ENCODE measurements around the gene TSGA10IP. TPM values are rescaled to one million over a fixed set of nuclear protein-coding genes. Genes with fewer than 3 reads are reported as not detected.

TSGA10IP gene
- total RNA-seq, 2 donors from 2014 or later, result 0.97 to 5.6 TPM

DNA sequence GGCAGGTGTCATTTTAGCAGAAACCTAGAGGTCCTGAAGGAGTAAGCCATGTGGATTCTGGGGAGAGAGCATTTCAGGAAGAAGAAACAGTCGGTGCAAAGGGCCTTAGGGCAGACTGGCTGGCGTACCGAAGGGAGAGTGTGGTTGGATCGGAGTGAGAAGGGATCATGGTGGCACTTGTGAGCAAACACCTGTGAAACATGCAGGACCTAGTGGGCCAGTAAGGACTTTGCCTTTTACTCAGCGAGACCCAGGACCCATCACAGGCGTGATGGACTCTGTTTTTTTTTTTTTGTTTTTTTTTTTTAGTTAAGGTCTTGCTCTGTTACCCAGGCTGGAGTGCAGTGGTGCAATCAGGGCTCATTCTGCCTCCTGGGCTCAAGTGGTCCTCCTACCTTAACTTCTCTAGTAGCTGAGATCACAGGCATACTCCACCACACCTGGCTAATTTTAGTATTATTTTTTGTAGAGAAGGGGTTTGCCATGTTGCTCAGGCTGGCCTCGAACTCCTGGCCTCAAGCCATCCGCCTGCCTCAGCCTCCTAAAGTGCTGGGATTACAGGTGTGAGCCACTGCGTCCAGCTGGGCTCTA lies 3.5 kb upstream of the TSGA10IP start:
- Mint-ChIP-seq H3K36me3 (ENCODE audit: low read depth) (no peaks in the 10 kb centered on the region), H3K27ac (no peak overlapping the region), H3K4me1 (peaks cover 14% of the 10 kb centered on the region), H3K4me3 (no peak overlapping the region), H3K27me3 (ENCODE audit: insufficient read depth) (peaks cover 5% of the 10 kb centered on the region), H3K9me3 (no peaks in the 10 kb centered on the region)
- H3K4me3 ChIP-seq (ENCODE audit: low read length), result no peak overlapping the region
- no peak overlapping the region for H3K27ac ChIP-seq (ENCODE audit: low read depth, low read length)
- H3K9me3 ChIP-seq (ENCODE audit: control insufficient read depth, low read length), result no peaks in the 10 kb centered on the region
- no peaks in the 10 kb centered on the region for H3K27me3 ChIP-seq (ENCODE audit: control insufficient read depth, insufficient read depth, low read length, poor library complexity, severe bottlenecking)
- 87 to 89% methylated on average over 9 of the region's 9 CpGs for WGBS, 2 experiments (ENCODE audit: insufficient coverage in 1 of 2, insufficient read length in 1 of 2)
- H3K36me3 ChIP-seq (ENCODE audit: control insufficient read depth, insufficient read depth, low read length), result no peaks in the 10 kb centered on the region
- no peak for TF ChIP-seq CTCF (conservative IDR thresholded peaks at IDR 0.05)
- H3K9ac ChIP-seq (ENCODE audit: extremely low read depth, low read length, poor library complexity, severe bottlenecking), result no peak overlapping the region
- no peak for DNase-seq
- peaks cover 6% of the 10 kb centered on the region for H3K4me1 ChIP-seq (ENCODE audit: control insufficient read depth, insufficient read depth, low read length)

- no peaks in the 10 kb centered on the region for H3K36me3 Mint-ChIP-seq (ENCODE audit: low read depth)
- TF ChIP-seq CTCF (conservative IDR thresholded peaks at IDR 0.05), result no peak
- Histone ChIP-seq H3K4me3 (ENCODE audit: low read length) (no peak overlapping the region), H3K9ac (ENCODE audit: extremely low read depth, low read length, poor library complexity, severe bottlenecking) (no peak overlapping the region), H3K27me3 (ENCODE audit: control insufficient read depth, insufficient read depth, low read length, poor library complexity, severe bottlenecking) (no peaks in the 10 kb centered on the region), H3K36me3 (ENCODE audit: control insufficient read depth, insufficient read depth, low read length) (no peaks in the 10 kb centered on the region), H3K4me1 (ENCODE audit: control insufficient read depth, insufficient read depth, low read length) (peaks cover 6% of the 10 kb centered on the region), H3K27ac (ENCODE audit: low read depth, low read length) (no peak overlapping the region), H3K9me3 (ENCODE audit: control insufficient read depth, low read length) (no peaks in the 10 kb centered on the region)
- H3K4me1 Mint-ChIP-seq, result peaks cover 17% of the 10 kb centered on the region
- no peak overlapping the region for H3K27ac Mint-ChIP-seq
- no peak for DNase-seq
- no peak overlapping the region for H3K4me3 Mint-ChIP-seq
- 91 to 95% methylated on average over 3 to 7 of the region's 7 CpGs for WGBS, 2 experiments (ENCODE audit: insufficient coverage in 1 of 2, insufficient read length in 1 of 2)
- H3K27me3 Mint-ChIP-seq (ENCODE audit: insufficient read depth), result peaks cover 5% of the 10 kb centered on the region
- H3K9me3 Mint-ChIP-seq, result no peaks in the 10 kb centered on the region
These were observed 2.7 kb upstream of the TSGA10IP start for GRCh38 chr11:65942531-65942930.

DNA sequence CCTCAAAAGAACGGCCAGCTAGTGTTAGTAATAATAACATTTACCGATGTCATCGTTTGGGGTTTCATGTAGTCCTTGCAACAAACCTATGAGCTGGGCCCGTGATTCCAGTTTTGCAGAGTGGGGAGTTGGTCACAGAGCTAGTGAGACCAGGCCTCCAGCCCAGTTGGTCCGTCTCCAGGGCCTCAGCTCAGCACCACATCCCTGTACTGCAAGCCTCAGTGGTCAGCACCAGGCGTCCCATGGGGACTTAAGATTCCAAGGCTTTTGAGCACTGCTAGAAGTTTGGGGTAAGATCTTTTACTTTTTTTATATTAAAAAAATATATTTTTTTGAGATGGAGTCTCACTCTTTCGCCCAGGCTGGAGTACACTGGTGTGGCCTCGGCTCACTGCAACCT lies 1.1 kb upstream of the TSGA10IP start:
- Histone ChIP-seq H3K27me3 (ENCODE audit: control insufficient read depth, insufficient read depth, low read length, poor library complexity, severe bottlenecking) (no peaks in the 10 kb centered on the region), H3K4me3 (ENCODE audit: low read length) (no peak overlapping the region), H3K4me1 (ENCODE audit: control insufficient read depth, insufficient read depth, low read length) (peaks cover 6% of the 10 kb centered on the region), H3K36me3 (ENCODE audit: control insufficient read depth, insufficient read depth, low read length) (no peaks in the 10 kb centered on the region), H3K9me3 (ENCODE audit: control insufficient read depth, low read length) (no peaks in the 10 kb centered on the region), H3K9ac (ENCODE audit: extremely low read depth, low read length, poor library complexity, severe bottlenecking) (no peak overlapping the region), H3K27ac (ENCODE audit: low read depth, low read length) (no peak overlapping the region)
- Mint-ChIP-seq H3K36me3 (ENCODE audit: low read depth) (no peaks in the 10 kb centered on the region), H3K27ac (no peak overlapping the region), H3K4me1 (peaks cover 17% of the 10 kb centered on the region), H3K9me3 (no peaks in the 10 kb centered on the region), H3K27me3 (ENCODE audit: insufficient read depth) (peaks cover 5% of the 10 kb centered on the region), H3K4me3 (no peak overlapping the region)
- 92 to 95% methylated on average over 6 to 8 of the region's 8 CpGs for WGBS, 2 experiments (ENCODE audit: insufficient coverage in 1 of 2, insufficient read length in 1 of 2)
- TF ChIP-seq CTCF (conservative IDR thresholded peaks at IDR 0.05), result no peak
- DNase-seq, result no peak
